HEK293 (cell line): ENCODE results near the gene ZMYM1.

Experiments used
- CTCF ChIP-seq: fragments of 450-650 bp; formaldehyde crosslinking; IDR thresholded peaks from 2 replicates; pipeline ENCODE4 v1.5.1; 2016; ENCODE audit warnings: missing biosample characterization, missing genetic modification characterization
- HOXD13 ChIP-seq: sonication (generic); formaldehyde crosslinking; IDR thresholded peaks from 2 replicates; pipeline ENCODE4 v1.8.0; 2022; ENCODE audit warnings: missing genetic modification reagents, borderline replicate concordance

GRCh38 chr1:35097224-35097623, 18.0 kb downstream of the ZMYM1 start:
- TF ChIP-seq CTCF (tag by site-specific recombination) (no peak), HOXD13 (no peak)
